ENCODE measurements around the gene PHTF1.
"Not testable (repeated sequence)": the region's sequence is repeated elsewhere in the genome, so short reads cannot be mapped to it uniquely, and the experiment has no call there.

The PHTF1 gene

DNA sequence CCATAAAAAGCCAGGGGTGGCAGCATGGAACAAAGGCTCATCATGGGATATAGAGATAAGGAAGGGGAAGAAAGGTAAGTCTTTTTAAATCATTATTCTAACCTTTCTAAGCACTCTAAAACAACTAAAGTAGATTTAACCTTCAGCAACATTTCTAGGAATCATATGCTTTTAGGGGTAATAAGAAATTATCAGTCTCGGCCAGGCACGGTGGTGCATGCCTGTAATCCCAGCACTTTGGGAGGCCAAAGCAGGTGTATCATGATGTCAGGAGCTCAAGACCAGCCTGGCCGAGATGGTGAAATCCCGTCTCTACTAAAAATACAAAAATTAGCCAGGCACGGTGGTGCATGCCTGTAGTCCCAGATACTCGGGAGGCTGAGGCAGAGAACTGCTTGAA lies 20.3 kb upstream of the PHTF1 start:
- in situ Hi-C loops (cut with MboI; ENCODE audit: low sequenced_read_pairs), result no loop called here

DNA sequence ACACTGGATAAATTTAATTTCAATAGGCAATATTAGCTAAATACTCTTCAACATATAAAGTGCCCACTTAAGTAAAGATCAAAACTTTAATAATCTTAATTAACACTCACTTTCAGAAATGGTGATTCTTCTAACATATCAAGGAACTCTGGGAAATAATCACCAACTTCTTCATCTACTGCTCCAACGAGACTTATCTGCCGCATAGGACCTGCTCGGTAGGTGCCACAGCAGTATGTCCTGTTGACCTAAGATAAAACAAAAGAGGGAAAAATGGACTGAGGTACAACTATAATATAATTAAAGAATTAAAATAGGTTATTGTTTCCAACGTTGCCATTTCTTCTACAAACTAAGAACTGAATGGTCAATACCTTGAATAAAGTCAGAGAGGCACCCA lies 18.3 kb upstream of the PHTF1 start:
- in situ Hi-C loops (cut with MboI; ENCODE audit: low sequenced_read_pairs), result no loop called here

DNA sequence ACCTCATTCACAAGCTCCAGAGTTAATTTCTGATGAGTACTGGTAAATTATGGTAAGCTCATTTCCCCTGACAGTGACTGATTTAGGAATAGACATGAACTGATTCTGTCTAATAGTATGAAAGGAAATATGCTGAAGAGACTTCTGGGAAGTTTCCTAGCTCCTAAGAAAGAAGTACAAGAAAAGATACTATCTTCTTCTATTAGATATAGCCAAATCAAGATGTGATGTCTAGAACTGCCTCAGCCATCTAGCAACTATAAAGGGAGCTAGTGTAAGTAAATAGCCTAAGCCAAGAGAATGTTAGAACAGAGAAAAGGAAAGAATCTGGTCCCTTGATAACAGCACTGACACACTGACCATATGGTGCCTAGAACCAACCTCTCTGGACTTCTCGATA lies 10.7 kb upstream of the PHTF1 start:
- in situ Hi-C loops (cut with MboI; ENCODE audit: low sequenced_read_pairs), result no loop called here

DNA sequence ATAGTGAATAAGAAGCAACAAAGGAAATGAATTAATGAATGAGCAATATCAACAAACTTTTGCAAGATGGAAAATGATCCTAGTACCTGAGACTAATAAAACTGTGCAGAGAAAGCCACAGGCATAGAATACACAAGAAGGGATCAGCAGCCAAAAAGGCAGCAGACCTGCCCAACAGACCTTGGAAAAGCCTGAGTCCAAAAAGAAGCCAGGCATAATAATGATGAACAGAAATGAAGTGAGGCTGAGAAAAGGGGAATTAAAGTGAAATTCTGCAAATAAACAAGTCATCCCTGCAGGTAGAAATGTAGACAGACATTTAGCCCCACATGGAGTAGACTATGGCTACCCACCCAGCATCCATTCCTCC lies 10.3 kb upstream of the PHTF1 start:
- in situ Hi-C loops (cut with MboI; ENCODE audit: low sequenced_read_pairs), result no loop called here

DNA sequence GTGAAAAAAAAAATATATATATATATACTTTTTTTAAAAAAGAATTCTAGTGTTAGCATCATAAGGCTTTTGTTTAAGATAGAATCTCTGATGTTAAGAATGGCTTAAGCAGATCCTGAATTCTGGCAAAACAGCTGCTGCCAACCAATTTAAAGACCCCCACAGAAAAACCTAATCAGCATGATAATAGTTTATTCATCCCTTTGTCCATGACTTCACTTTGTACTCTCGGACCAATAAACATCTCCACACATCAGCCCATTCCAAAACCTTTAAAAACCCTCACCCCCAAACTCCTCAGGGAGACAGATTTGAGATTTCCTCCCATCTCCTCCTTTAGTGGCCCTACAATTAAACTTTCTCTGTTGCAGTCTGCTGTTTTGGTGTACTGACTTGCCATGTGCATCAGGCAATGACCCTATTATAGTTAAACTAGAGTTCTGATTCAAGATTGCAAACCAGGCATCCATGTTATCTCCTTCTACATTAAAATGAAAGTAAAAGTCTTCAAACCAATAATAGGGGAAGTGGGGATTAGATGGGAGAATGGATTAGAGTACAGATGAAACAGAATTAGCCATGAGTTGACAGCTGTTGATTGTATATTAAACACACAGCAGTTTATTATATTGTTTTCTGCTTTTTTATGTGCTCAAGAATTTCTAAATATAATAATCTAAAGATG lies 9.8 kb upstream of the PHTF1 start:
- in situ Hi-C loops (cut with MboI; ENCODE audit: low sequenced_read_pairs), result no loop called here

DNA sequence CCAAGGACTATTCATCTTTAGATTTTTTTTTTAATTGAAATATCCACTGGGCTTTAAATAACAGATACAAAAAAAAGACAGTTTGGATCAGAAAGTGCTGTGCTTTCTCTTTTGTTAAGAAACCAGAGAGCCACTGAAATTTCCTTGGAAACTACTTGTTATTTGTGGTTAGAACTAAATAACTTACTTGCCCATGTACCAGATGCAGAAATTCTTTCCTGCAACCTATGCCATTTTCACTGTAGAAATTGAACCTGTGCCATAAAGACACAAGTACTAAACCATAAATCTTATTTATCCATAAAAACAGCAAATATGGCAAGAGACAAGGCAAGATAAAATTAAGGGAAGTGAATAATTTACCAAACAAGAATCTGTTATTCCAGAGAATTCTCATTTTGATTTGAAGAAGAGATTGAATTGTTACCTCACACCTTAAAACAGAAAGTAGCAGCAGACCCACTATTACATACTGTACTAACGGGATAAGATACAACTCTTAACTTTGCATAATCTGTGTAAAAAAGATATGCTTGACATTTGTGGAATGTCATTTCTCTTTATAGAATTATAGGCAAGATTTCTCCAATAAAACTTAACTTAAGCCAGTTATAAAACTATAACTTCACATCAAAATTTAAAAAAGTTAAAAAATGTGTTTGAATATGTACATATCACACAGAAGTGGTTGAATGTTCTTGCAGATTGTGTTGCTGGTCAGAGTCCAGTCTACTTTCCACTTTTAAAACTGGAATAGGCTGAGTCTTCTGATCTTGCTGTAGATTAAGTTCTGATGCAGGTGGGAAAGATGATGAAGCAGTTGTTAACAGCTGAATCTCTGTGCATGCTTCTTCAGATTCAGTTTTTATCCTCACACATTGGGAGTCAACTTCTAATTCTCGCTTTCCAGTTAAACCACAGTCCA lies 6.3 kb upstream of the PHTF1 start:
- in situ Hi-C loops (cut with MboI; ENCODE audit: low sequenced_read_pairs), result no loop called here

DNA sequence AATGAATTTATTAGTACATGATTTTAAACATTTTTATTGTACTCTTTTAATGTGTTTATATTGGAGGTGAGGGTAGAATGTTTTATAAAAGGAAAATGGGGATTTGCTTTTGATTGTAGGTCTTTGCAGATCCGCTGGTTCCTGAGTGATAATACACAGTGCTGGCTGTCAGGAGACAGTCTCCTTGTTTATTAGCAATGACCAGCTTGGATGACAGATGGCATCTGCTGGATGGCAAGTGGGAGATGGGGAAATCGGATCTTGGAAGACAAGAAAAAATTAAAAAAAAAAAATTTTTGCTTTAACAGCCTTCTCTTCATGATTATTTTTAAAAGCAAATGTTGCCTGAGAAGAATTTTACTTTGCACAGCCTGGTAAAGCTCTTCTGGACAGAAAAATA lies 4.4 kb upstream of the PHTF1 start:
- in situ Hi-C loops (cut with MboI; ENCODE audit: low sequenced_read_pairs), result no loop called here

DNA sequence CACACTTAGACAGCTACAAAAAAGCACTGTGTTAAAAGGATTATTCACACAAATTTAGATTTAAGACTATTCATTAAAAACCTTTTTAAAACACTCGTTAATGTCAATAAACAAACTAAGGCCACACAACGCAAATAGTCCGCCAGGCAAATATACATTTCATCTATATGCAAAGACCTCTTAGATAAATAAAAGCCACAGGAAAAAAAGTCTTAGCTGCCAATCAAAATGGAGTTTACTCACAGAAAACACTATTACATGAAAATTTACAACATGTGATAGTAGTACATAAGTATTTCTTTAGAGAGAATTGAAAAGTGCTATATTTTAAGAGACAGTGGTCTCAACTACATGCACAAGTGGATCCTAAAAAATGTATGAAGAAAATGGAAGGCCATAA lies 2.7 kb upstream of the PHTF1 start:
- in situ Hi-C loops (cut with MboI; ENCODE audit: low sequenced_read_pairs), result no loop called here

DNA sequence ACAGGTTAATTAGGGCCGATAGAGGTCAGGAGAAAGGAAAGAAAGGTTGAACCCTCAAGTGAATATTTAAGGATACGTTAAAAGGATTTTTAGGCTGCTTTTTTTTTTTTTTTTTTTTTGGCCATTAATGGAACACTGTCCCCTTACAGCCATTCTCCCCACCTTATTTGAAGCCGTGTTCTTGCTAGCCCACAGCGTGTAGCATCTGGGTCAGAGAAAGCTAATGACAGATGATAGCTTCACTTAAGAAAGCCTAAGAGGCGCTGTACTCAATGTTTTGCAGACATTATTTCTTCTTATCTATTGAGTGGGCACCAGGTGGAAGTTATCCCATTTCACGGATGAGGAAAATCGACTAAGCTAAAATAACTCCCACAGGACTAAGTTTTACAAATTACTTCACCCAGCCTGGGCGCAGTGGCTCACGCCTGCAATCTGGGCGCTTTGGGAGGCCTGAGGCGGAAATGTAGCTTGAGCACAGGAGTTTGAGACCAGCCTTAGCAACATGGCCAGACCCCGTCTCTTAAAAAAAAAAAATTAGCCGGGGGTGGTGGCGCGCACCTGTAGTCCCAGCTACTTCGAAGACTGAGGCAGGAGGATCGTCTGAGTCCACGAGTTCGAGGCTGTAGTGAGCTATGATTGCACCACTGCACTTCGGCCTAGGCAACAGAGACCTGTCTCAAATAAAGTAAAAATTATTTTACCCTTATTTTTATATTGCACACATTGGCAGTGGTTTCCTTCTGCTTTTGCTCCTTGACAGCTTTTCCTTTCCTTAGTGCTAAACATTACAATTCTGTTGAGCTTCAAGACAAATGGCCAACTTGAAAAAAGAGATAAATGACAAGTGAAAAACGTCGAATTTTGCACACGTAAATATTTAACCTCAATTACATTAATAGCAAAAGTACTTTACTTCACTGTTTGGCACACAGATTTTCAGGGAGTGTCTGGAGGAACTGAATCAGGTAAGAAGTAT lies 1.1 kb upstream of the PHTF1 start:
- in situ Hi-C loops (cut with MboI; ENCODE audit: low sequenced_read_pairs), result no loop called here

DNA sequence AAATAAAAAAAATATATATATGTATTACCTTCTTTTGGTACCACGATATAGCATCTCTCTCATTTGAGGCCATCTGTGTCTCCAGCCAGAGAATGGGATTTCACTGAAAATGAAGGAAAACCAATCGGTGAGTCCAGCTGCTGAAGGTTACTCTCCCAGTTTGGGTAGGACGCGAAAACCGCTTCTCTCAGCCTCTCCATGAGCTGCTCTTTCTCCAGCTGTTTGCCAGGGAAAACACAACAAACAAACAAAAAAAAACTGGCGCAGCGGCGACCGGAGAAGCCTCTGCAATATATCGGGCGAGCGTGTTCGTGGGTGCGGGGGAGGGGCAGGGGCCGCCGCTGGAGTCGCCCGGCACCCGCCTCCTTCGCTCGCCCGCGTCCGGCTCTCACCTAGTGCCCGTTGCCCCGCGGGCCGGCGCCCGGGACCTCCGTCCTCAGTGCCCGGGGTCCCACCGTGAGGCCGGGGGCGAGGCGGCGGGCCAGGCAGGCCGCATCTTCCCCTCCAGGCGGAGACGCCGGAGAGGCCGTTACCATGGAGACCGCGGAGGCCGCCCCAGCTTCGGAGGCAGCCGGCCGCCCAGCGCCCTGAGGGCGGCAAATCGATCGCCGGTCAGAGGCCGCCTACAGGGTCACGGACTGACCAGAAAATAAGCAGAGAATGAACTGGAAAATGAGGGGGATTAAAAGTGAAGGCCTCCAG lies 504 bp downstream of the PHTF1 start:
- in situ Hi-C loops (cut with MboI; ENCODE audit: low sequenced_read_pairs), result no loop called here

DNA sequence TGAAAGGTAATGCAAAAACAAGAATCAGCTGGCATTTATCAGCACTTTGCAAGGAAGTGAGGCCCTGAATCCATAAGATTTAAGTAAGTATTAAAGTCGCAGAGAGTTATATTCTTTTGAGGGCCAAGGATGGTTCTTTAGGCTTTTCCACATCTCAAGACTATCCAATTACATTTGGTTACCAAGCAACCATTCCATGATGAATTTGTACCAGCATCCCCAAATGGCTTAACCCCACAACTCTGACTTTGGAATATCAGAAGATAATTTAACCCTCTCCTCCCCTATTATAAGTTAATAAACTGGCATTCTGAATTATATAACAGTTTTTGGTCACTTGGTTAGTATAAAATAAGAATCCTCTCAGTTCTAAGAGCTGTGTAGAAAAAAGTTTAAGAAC lies 2.8 kb downstream of the PHTF1 start:
- in situ Hi-C loops (cut with MboI; ENCODE audit: low sequenced_read_pairs), result no loop called here

DNA sequence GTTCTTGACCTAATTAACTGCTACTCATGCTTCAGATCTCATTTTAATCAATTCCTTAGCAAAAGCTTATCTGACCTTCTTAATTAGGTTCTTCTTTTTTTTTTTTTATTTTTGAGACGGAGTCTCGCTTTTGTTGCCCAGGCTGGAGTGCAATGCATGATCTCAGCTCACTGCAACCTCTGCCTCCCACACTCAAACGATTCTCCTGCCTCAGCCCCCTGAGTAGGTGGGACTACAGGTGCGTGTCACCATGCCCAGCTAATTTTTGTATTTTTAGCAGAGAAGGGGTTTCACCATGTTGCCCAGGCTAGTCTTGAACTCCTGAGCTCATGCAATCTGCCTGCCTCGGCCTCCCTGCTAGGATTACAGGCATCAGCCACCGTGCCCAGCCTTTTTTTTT lies 6.0 kb downstream of the PHTF1 start:
- in situ Hi-C loops (cut with MboI; ENCODE audit: low sequenced_read_pairs), result not testable (repeated sequence)

DNA sequence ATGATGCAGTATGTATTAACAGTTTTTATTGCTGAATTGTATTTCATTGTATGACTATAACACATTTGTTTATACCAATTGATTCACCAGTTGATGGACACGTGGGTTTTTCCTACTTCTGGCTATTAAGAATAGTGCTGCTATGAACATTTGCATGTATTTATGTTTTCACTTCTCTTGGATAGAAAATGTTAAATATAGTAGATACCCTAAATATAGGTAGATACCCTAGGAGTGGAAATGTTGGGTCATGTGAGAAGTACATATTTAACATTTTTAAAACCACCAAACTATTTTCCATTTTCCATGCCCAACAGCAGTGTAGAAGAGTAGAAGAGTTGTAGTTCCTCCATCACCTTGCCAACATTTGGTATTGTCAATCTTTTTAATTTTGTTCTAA lies 7.8 kb downstream of the PHTF1 start:
- in situ Hi-C loops (cut with MboI; ENCODE audit: low sequenced_read_pairs), result no loop called here

DNA sequence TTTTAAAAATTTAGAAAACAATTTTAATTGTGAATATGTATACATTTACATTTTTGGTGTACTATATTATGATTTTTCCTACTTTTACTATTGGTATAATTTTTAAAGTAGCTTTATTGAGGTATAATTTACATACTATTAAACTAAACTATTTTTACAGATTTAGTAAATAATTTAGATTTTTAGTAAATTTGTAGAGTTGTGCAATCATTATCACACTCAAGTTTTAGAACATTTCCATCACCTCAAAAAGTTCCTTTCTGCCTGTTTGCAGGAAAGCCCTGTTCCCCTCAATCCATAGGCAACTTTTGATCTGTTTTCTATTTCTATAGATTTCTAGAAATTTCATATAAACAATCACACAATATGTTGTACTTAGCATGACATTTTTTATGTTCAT lies 8.2 kb downstream of the PHTF1 start:
- in situ Hi-C loops (cut with MboI; ENCODE audit: low sequenced_read_pairs), result no loop called here

DNA sequence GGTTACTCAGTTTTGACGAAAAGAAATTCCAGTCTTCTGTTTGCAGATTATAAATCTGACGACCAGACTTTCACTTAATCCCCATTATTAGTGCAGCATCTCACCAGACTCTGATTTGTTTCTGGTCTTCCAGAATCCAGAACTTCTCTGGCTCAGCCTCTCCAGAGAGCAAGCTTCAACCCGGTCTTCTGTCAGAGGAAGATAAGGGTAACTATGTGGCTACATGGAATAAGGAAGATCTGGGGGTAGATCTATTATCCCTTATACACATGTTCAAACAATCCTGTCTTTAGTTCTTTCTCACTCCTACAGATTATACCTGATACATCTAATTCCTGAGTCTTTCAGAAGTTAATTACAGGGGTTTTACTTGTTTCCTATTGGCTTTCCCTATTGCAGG lies 9.9 kb downstream of the PHTF1 start:
- in situ Hi-C loops (cut with MboI; ENCODE audit: low sequenced_read_pairs), result no loop called here

DNA sequence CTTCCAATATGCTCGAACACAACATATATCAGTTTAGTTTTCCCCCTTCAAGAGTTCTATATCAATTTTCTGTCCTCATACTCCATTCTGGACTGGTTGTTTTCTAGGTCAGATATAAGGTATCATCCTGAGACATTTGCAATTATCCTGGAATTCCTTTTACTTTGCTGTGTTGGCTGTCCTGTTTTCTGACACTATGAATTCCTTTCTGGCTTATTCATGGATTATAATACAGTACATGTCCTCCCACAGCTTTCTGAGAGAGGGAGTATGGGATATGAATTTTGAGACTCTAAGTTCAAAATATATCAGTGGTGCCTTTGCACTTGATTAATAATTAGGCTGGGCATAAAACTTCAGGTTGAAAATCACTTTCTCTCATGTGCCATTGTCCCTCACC lies 11.9 kb downstream of the PHTF1 start:
- in situ Hi-C loops (cut with MboI; ENCODE audit: low sequenced_read_pairs), result no loop called here

DNA sequence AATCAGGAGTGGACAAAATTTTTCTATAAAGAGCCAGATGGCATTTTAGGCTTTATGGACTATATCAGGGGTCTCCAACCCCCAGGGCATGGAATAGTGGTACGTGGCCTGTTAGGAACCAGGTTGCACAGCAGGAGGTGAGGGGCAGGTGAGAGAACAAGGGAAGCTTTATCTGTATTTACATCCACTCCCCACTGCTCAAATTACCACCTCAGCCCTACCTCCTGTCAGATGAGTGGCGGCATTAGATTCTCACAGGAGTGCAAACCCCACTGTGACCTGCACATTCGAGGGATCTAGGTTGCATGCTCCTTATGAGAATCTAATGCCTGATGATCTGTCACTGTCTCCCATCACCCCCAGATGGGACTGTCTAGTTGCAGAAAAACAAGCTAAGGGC lies 13.9 kb downstream of the PHTF1 start:
- in situ Hi-C loops (cut with MboI; ENCODE audit: low sequenced_read_pairs), result no loop called here

DNA sequence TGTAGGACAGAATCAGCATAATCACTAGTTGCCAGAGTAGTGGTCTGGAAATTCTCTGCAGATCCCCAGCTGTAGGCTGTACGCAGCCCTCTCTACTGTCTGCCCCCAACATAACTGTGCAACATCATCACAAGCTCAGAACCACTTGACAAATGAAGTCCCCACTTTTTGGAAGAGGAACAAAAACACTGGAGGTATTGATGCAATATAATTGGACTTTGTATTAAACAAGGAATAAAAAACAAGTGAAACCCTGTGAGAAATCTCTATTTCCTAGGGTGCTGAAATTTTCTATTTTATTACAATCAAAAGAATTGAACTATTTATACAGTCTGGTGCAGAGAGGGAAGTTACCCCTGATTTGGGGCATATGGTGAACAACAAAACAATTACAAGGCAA lies 15.2 kb downstream of the PHTF1 start:
- in situ Hi-C loops (cut with MboI; ENCODE audit: low sequenced_read_pairs), result no loop called here

DNA sequence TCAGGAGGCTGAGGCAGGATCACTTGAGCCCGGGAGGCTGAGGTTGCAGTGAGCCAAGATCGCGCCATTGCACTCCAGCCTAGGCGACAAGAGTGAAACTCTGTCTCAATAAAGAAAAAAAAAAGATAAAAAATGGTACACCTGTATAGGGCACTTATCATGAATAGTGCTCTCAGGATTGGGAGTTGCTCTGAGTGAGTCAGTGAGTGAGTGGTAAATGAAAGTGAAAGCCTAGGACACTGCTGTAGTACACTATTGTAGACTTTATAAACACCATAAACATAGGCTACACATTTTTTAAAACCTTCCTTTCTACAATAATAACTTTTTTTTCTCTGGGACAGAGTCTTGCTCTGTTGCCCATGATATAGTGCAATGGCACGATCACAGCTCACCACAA lies 16.8 kb downstream of the PHTF1 start:
- in situ Hi-C loops (cut with MboI; ENCODE audit: low sequenced_read_pairs), result no loop called here

DNA sequence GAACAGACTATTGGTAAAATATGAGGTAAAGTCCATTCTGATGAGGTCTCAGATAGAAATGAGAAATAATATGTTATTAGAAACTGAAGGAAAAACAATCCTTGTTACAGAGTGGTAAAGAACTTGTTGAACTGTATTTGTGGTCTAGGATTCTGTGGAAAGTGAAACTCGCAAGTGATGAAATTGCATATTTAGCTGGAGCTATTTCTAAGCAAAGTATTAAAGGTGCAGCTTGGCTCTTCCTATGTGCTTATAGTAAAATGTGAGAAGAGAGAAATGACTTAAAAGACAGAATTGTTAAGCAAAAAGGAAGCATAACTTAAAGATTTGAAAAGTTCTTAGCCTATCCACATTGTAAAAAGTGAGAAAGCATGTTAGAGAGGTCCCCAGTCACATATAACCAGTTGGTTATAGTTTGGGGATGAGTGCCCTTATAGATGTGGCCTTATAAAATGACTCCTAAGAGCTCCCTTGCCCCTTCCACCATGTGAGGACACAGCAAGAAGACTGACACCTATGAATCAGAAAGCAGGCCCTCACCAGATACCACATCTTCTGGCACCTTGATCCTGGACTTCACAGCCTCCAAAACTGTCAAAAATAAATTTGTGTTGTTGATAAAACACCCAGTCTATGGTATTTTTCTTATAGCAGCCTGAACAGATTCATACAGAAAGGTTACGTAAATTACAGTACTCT lies 24.8 kb downstream of the PHTF1 start:
- in situ Hi-C loops (cut with MboI; ENCODE audit: low sequenced_read_pairs), result no loop called here
